ENCODE results near the gene PRPH. TPM values are rescaled to one million over a fixed set of nuclear protein-coding genes. Genes with fewer than 3 reads are reported as not detected.
A peak's percentile ranks its signal among the peaks of the same experiment; 100 is the strongest.
"Not testable (repeated sequence)": the region's sequence is repeated elsewhere in the genome, so short reads cannot be mapped to it uniquely, and the experiment has no call there.

The PRPH gene
- total and polyA plus RNA-seq, 4 donors: 22.8 to 341 (median 215) TPM

GRCh38 chr12:49317118-49317517, 22.2 kb downstream of the PRPH start:
- H3K9me3 ChIP-seq (ENCODE audit: control insufficient read depth, insufficient read depth, low read length); H3K27ac ChIP-seq (ENCODE audit: low read depth, low read length); H3K27me3 ChIP-seq (ENCODE audit: control insufficient read depth, insufficient read depth, low read length); DNase-seq (ENCODE audit: low read depth in 4 of 6, low spot score in 6 of 6); H3K36me3 ChIP-seq (ENCODE audit: control insufficient read depth, insufficient read depth, low read length); H3K4me3 ChIP-seq (ENCODE audit: low read depth, low read length); H3K4me1 ChIP-seq (ENCODE audit: control insufficient read depth, insufficient read depth, low read length): not testable (repeated sequence)
- 100% methylated on average over 1 of the region's 10 CpGs for WGBS (ENCODE audit: insufficient coverage)

- H3K9me3 ChIP-seq (ENCODE audit: control insufficient read depth, insufficient read depth, low read length); H3K4me3 ChIP-seq (ENCODE audit: low read depth, low read length); H3K27me3 ChIP-seq (ENCODE audit: control insufficient read depth, insufficient read depth, low read length); DNase-seq (ENCODE audit: low read depth in 4 of 6, low spot score in 6 of 6); H3K36me3 ChIP-seq (ENCODE audit: control insufficient read depth, insufficient read depth, low read length); H3K27ac ChIP-seq (ENCODE audit: low read depth, low read length): not testable (repeated sequence)
- WGBS (ENCODE audit: insufficient coverage): 92% methylated on average over 6 of the region's 9 CpGs
- peaks cover 18% of the 10 kb centered on the region for H3K4me1 ChIP-seq (ENCODE audit: control insufficient read depth, insufficient read depth, low read length)
Measured at GRCh38 chr12:49320411-49321103, 25.6 kb downstream of the PRPH start.

- no peak overlapping the region for H3K27ac ChIP-seq (ENCODE audit: low read depth, low read length)
- no peaks in the 10 kb centered on the region for H3K36me3 ChIP-seq (ENCODE audit: control insufficient read depth, insufficient read depth, low read length)
- H3K4me3 ChIP-seq (ENCODE audit: low read depth, low read length): peak overlapping the region; percentile 67
- H3K9me3 ChIP-seq (ENCODE audit: control insufficient read depth, insufficient read depth, low read length): no peaks in the 10 kb centered on the region
- H3K4me1 ChIP-seq (ENCODE audit: control insufficient read depth, insufficient read depth, low read length): peaks cover 18% of the 10 kb centered on the region
- peak in 1 of 6 donors; percentile 6 for DNase-seq (ENCODE audit: low read depth in 4 of 6, low spot score in 6 of 6)
- H3K27me3 ChIP-seq (ENCODE audit: control insufficient read depth, insufficient read depth, low read length): no peaks in the 10 kb centered on the region
- WGBS (ENCODE audit: insufficient coverage): 47% methylated on average over 8 of the region's 12 CpGs
Measured at GRCh38 chr12:49322367-49322707, 27.4 kb downstream of the PRPH start.

GRCh38 chr12:49322708-49323523, 28.0 kb downstream of the PRPH start, which contains the start of gene TROAP:
TROAP (plus strand) TSS chr12:49323255; CDS start chr12:49323609, 354 bp downstream.
- DNase-seq (ENCODE audit: low read depth in 4 of 6, low spot score in 6 of 6): peak; percentile 94 to 100 (median 98)
- no peaks in the 10 kb centered on the region for H3K36me3 ChIP-seq (ENCODE audit: control insufficient read depth, insufficient read depth, low read length)
- under 1% methylated on average over 65 of the region's 65 CpGs for WGBS (ENCODE audit: insufficient coverage)
- H3K27me3 ChIP-seq (ENCODE audit: control insufficient read depth, insufficient read depth, low read length): no peaks in the 10 kb centered on the region
- H3K4me3 ChIP-seq (ENCODE audit: low read depth, low read length): peak within 1 kb of the TSS; percentile 67
- no peaks in the 10 kb centered on the region for H3K9me3 ChIP-seq (ENCODE audit: control insufficient read depth, insufficient read depth, low read length)
- H3K27ac ChIP-seq (ENCODE audit: low read depth, low read length): no peak within 1 kb of the TSS
- peaks cover 18% of the 10 kb centered on the region for H3K4me1 ChIP-seq (ENCODE audit: control insufficient read depth, insufficient read depth, low read length)

- WGBS (ENCODE audit: insufficient coverage): 13% methylated on average over 9 of the region's 19 CpGs
- Histone ChIP-seq H3K4me3 (ENCODE audit: low read depth, low read length) (peak overlapping the region; percentile 67), H3K4me1 (ENCODE audit: control insufficient read depth, insufficient read depth, low read length) (peaks cover 18% of the 10 kb centered on the region), H3K9me3 (ENCODE audit: control insufficient read depth, insufficient read depth, low read length) (no peaks in the 10 kb centered on the region), H3K36me3 (ENCODE audit: control insufficient read depth, insufficient read depth, low read length) (no peaks in the 10 kb centered on the region), H3K27ac (ENCODE audit: low read depth, low read length) (no peak overlapping the region), H3K27me3 (ENCODE audit: control insufficient read depth, insufficient read depth, low read length) (no peaks in the 10 kb centered on the region)
- DNase-seq (ENCODE audit: low read depth in 4 of 6, low spot score in 6 of 6): no peak
Measured at GRCh38 chr12:49323524-49324097, 28.7 kb downstream of the PRPH start.

- Histone ChIP-seq H3K4me1 (ENCODE audit: control insufficient read depth, insufficient read depth, low read length) (peaks cover 18% of the 10 kb centered on the region), H3K36me3 (ENCODE audit: control insufficient read depth, insufficient read depth, low read length) (peaks cover 6% of the 10 kb centered on the region), H3K27me3 (ENCODE audit: control insufficient read depth, insufficient read depth, low read length) (no peaks in the 10 kb centered on the region), H3K27ac (ENCODE audit: low read depth, low read length) (no peak overlapping the region), H3K9me3 (ENCODE audit: control insufficient read depth, insufficient read depth, low read length) (no peaks in the 10 kb centered on the region), H3K4me3 (ENCODE audit: low read depth, low read length) (no peak overlapping the region)
- WGBS (ENCODE audit: insufficient coverage): 93% methylated on average over 6 of the region's 6 CpGs
- no peak for DNase-seq (ENCODE audit: low read depth in 4 of 6, low spot score in 6 of 6)
Measured at GRCh38 chr12:49325606-49326005, 30.7 kb downstream of the PRPH start.

DNA sequence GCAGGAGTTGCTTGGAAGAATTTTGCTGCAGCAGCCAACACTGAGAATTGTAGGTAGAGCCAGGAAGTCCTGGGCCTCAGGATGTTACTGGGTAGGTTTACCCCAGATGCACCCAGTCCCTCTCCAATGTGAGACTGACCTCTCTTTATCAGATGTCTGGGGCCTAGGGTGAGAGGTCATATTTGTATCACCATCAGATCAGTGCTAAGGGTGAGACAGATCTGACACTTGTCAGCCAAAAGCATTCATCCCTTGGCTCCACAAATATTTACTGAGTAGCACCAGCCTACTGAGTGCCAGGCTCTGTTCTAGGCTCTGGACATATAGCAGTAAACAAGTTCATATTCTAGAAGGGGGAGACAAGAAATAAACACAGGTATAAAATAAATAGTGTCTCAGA, 32.4 kb downstream of the PRPH start:
- Histone ChIP-seq H3K27me3 (ENCODE audit: control insufficient read depth, insufficient read depth, low read length) (peaks cover 11% of the 10 kb centered on the region), H3K4me3 (ENCODE audit: low read depth, low read length) (no peak overlapping the region), H3K9me3 (ENCODE audit: control insufficient read depth, insufficient read depth, low read length) (no peaks in the 10 kb centered on the region), H3K36me3 (ENCODE audit: control insufficient read depth, insufficient read depth, low read length) (peaks cover 8% of the 10 kb centered on the region), H3K27ac (ENCODE audit: low read depth, low read length) (no peak overlapping the region), H3K4me1 (ENCODE audit: control insufficient read depth, insufficient read depth, low read length) (peaks cover 30% of the 10 kb centered on the region)
- DNase-seq (ENCODE audit: low read depth in 4 of 6, low spot score in 6 of 6): no peak

- Histone ChIP-seq H3K9me3 (ENCODE audit: control insufficient read depth, insufficient read depth, low read length) (no peaks in the 10 kb centered on the region), H3K4me1 (ENCODE audit: control insufficient read depth, insufficient read depth, low read length) (peaks cover 33% of the 10 kb centered on the region), H3K27ac (ENCODE audit: low read depth, low read length) (no peak overlapping the region), H3K27me3 (ENCODE audit: control insufficient read depth, insufficient read depth, low read length) (peaks cover 16% of the 10 kb centered on the region), H3K36me3 (ENCODE audit: control insufficient read depth, insufficient read depth, low read length) (peaks cover 8% of the 10 kb centered on the region), H3K4me3 (ENCODE audit: low read depth, low read length) (no peak overlapping the region)
- no peak for DNase-seq (ENCODE audit: low read depth in 4 of 6, low spot score in 6 of 6)
- 100% methylated on average over 2 of the region's 2 CpGs for WGBS (ENCODE audit: insufficient coverage)
Measured at GRCh38 chr12:49327887-49328286, 32.9 kb downstream of the PRPH start.

DNA sequence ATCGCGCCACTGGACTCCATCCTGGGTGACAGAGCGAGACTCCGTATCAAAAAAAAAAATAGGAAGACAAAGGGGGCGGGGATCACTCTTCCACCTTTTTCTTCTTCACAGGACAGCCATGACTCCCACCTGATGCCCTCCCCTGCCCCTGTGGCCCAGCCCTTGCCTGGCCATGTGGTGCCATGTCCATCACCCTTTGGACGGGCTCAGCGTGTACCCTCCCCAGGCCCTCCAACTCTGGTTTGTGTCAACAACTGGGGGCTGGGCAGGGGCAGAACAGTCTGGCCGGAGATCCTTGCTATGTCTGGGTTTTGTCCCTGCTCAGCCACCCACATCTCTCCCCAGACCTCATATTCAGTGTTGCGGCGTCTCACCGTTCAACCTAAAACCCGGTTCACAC, 33.9 kb downstream of the PRPH start:
- Histone ChIP-seq H3K9me3 (ENCODE audit: control insufficient read depth, insufficient read depth, low read length) (no peaks in the 10 kb centered on the region), H3K4me3 (ENCODE audit: low read depth, low read length) (no peak overlapping the region), H3K36me3 (ENCODE audit: control insufficient read depth, insufficient read depth, low read length) (peaks cover 11% of the 10 kb centered on the region), H3K4me1 (ENCODE audit: control insufficient read depth, insufficient read depth, low read length) (peaks cover 28% of the 10 kb centered on the region), H3K27me3 (ENCODE audit: control insufficient read depth, insufficient read depth, low read length) (peaks cover 26% of the 10 kb centered on the region), H3K27ac (ENCODE audit: low read depth, low read length) (no peak overlapping the region)
- WGBS (ENCODE audit: insufficient coverage): 96% methylated on average over 8 of the region's 12 CpGs
- no peak for DNase-seq (ENCODE audit: low read depth in 4 of 6, low spot score in 6 of 6)

All from spinal cord (tissue), 10 donors.